HAP-1 (cell line): ENCODE measurements around the gene TRPM2.
"Not testable (repeated sequence)": the region's sequence is repeated elsewhere in the genome, so short reads cannot be mapped to it uniquely, and the experiment has no call there.

Source experiments
- DNase-seq, 2 experiments: peaks; one replicate each; pipeline ENCODE4 v3.0.0-alpha.2; 2016 to 2020; ENCODE audit warnings: low spot score in 2 of 2
- H3K27me3 ChIP-seq: fragments of 250-450 bp; sonication (Bioruptor Pico); 2 replicates; pipeline ENCODE4 v1.5.1; 2020; ENCODE audit warnings: low read depth, mild to moderate bottlenecking, moderate library complexity
- H3K36me3 ChIP-seq: fragments of 250-450 bp; sonication (Bioruptor Pico); replicated peaks from 2 replicates; pipeline ENCODE4 v1.5.1; 2020; ENCODE audit warnings: mild to moderate bottlenecking
- H3K4me1 ChIP-seq: fragments of 250-450 bp; sonication (Bioruptor Pico); 2 replicates; pipeline ENCODE4 v1.5.1; 2020; ENCODE audit warnings: mild to moderate bottlenecking
- H3K4me3 ChIP-seq: fragments of 250-450 bp; sonication (Bioruptor Pico); 2 replicates; pipeline ENCODE4 v1.5.1; 2020; ENCODE audit warnings: mild to moderate bottlenecking, moderate library complexity
- H3K9me3 ChIP-seq: fragments of 250-450 bp; sonication (Bioruptor Pico); 2 replicates; pipeline ENCODE4 v1.5.1; 2020; ENCODE audit warnings: mild to moderate bottlenecking, moderate library complexity
- in situ Hi-C: fragments of 300-500 bp; cut with MboI; formaldehyde crosslinking; loops from 3 replicates; pipeline ENCODE4 v1.14.3; 2020; ENCODE audit warnings: low sequenced_read_pairs, inconsistent platforms, mixed read lengths

The TRPM2 gene

GRCh38 chr21:44384968-44385367 is 31.5 kb downstream of the TRPM2 start:
- no peaks in the 10 kb centered on the region for H3K36me3 ChIP-seq
- H3K4me3 ChIP-seq, result no peak overlapping the region
- in situ Hi-C loops, result no loop called here

GRCh38 chr21:44389335-44389734 is 35.9 kb downstream of the TRPM2 start:
- Histone ChIP-seq H3K36me3 (no peaks in the 10 kb centered on the region), H3K4me1 (no peaks in the 10 kb centered on the region), H3K27me3 (no peaks in the 10 kb centered on the region), H3K4me3 (no peak overlapping the region), H3K9me3 (no peaks in the 10 kb centered on the region; the same call in 1 of the 2 replicates)
- in situ Hi-C loops, result no loop called here
- DNase-seq, result no peak

More at GRCh38 chr21:44384968-44385367, 31.5 kb downstream of the TRPM2 start:
- Histone ChIP-seq H3K9me3 (no peaks in the 10 kb centered on the region; the same call in 1 of the 2 replicates), H3K27me3 (no peaks in the 10 kb centered on the region), H3K4me1 (no peaks in the 10 kb centered on the region)
- DNase-seq, result no peak

GRCh38 chr21:44390886-44391285 is 37.5 kb downstream of the TRPM2 start:
- Histone ChIP-seq H3K4me1 (no peaks in the 10 kb centered on the region), H3K36me3 (no peaks in the 10 kb centered on the region), H3K27me3 (no peaks in the 10 kb centered on the region), H3K9me3 (no peaks in the 10 kb centered on the region; the same call in 1 of the 2 replicates), H3K4me3 (no peak overlapping the region)
- in situ Hi-C loops, result no loop called here
- no peak for DNase-seq

GRCh38 chr21:44391345-44392091 is 38.1 kb downstream of the TRPM2 start:
- Histone ChIP-seq H3K4me3 (no peak overlapping the region), H3K36me3 (no peaks in the 10 kb centered on the region), H3K9me3 (no peaks in the 10 kb centered on the region; the same call in 1 of the 2 replicates), H3K27me3 (no peaks in the 10 kb centered on the region), H3K4me1 (no peaks in the 10 kb centered on the region)
- no peak for DNase-seq
- in situ Hi-C loops, result no loop called here

GRCh38 chr21:44392185-44392584 is 38.8 kb downstream of the TRPM2 start:
- Histone ChIP-seq H3K9me3 (no peaks in the 10 kb centered on the region; the same call in 1 of the 2 replicates), H3K36me3 (no peaks in the 10 kb centered on the region), H3K27me3 (no peaks in the 10 kb centered on the region), H3K4me3 (no peak overlapping the region), H3K4me1 (no peaks in the 10 kb centered on the region)
- no peak for DNase-seq
- in situ Hi-C loops, result no loop called here

- Histone ChIP-seq H3K4me1 (no peaks in the 10 kb centered on the region), H3K4me3 (no peak overlapping the region), H3K9me3 (no peaks in the 10 kb centered on the region; the same call in 1 of the 2 replicates), H3K36me3 (no peaks in the 10 kb centered on the region), H3K27me3 (no peaks in the 10 kb centered on the region)
- no peak for DNase-seq
- in situ Hi-C loops, result no loop called here
These were observed 39.5 kb downstream of the TRPM2 start for GRCh38 chr21:44392916-44393315.

GRCh38 chr21:44394733-44395132 is 41.3 kb downstream of the TRPM2 start:
- Histone ChIP-seq H3K27me3 (no peaks in the 10 kb centered on the region), H3K4me3 (no peak overlapping the region), H3K36me3 (no peaks in the 10 kb centered on the region), H3K9me3 (no peaks in the 10 kb centered on the region; the same call in 1 of the 2 replicates), H3K4me1 (no peaks in the 10 kb centered on the region)
- in situ Hi-C loops, result no loop called here
- no peak for DNase-seq

GRCh38 chr21:44395260-44395659 is 41.8 kb downstream of the TRPM2 start:
- DNase-seq, result no peak

GRCh38 chr21:44396803-44397202 is 43.4 kb downstream of the TRPM2 start:
- DNase-seq, H3K27me3 ChIP-seq, H3K4me3 ChIP-seq, H3K9me3 ChIP-seq, H3K4me1 ChIP-seq, H3K36me3 ChIP-seq, in situ Hi-C loops: not testable (repeated sequence)

More at GRCh38 chr21:44395260-44395659, 41.8 kb downstream of the TRPM2 start:
- H3K9me3 ChIP-seq, result no peaks in the 10 kb centered on the region
- no peaks in the 10 kb centered on the region for H3K36me3 ChIP-seq
- H3K4me3 ChIP-seq, result no peak overlapping the region
- H3K4me1 ChIP-seq, result no peaks in the 10 kb centered on the region
- H3K27me3 ChIP-seq, result no peaks in the 10 kb centered on the region
- in situ Hi-C loops, result no loop called here

- Histone ChIP-seq H3K4me1 (no peaks in the 10 kb centered on the region), H3K36me3 (no peaks in the 10 kb centered on the region), H3K4me3 (no peak overlapping the region), H3K9me3 (no peaks in the 10 kb centered on the region), H3K27me3 (no peaks in the 10 kb centered on the region)
- in situ Hi-C loops, result no loop called here
- no peak for DNase-seq
These were observed 44.1 kb downstream of the TRPM2 start for GRCh38 chr21:44397431-44398031.

- in situ Hi-C loops, result no loop called here
- Histone ChIP-seq H3K27me3 (no peaks in the 10 kb centered on the region), H3K4me3 (no peak overlapping the region), H3K36me3 (no peaks in the 10 kb centered on the region), H3K4me1 (no peaks in the 10 kb centered on the region), H3K9me3 (no peaks in the 10 kb centered on the region)
- no peak for DNase-seq
These were observed 45.1 kb downstream of the TRPM2 start for GRCh38 chr21:44398499-44398898.

- Histone ChIP-seq H3K36me3 (no peaks in the 10 kb centered on the region), H3K4me1 (no peaks in the 10 kb centered on the region), H3K27me3 (no peaks in the 10 kb centered on the region), H3K4me3 (no peak overlapping the region), H3K9me3 (no peaks in the 10 kb centered on the region)
- in situ Hi-C loops, result no loop called here
- DNase-seq, result no peak
These were observed 45.9 kb downstream of the TRPM2 start for GRCh38 chr21:44399151-44399954.

- no peaks in the 10 kb centered on the region for H3K36me3 ChIP-seq
- no peaks in the 10 kb centered on the region for H3K27me3 ChIP-seq
- no peaks in the 10 kb centered on the region for H3K4me1 ChIP-seq
- H3K4me3 ChIP-seq, result no peak overlapping the region
- H3K9me3 ChIP-seq, result no peaks in the 10 kb centered on the region
- in situ Hi-C loops, result no loop called here
- DNase-seq, result no peak
These were observed 46.8 kb downstream of the TRPM2 start for GRCh38 chr21:44399955-44400790.
